ENCODE results near the gene ERO1B. TPM values are rescaled to one million over a fixed set of nuclear protein-coding genes. Genes with fewer than 3 reads are reported as not detected.
"Not testable (repeated sequence)": the region's sequence is repeated elsewhere in the genome, so short reads cannot be mapped to it uniquely, and the experiment has no call there.

Gene ERO1B
- polyA plus RNA-seq, 1 experiment: 0.74 TPM

DNA sequence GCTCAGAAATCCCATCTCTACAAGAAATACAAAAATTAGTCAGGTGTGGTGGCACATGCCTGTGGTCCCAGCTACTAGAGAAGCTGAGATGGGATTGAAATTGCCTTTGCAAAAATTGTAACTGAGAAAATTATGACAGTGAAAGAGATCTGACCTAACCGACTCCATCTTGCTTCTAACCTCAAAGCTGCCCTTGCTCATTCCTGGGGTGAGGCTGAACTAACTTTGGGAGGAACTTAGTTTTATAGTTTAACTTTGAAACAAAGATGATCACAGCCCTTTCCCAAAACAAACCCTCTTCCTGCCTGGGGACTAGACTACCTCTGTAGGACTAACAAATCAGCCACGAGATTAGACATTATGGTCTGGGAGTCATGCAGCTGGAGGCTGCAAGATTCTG, 33.8 kb upstream of the ERO1B start:
- Histone ChIP-seq H3K36me3 (ENCODE audit: control insufficient read depth, insufficient read depth, low read length) (no peaks in the 10 kb centered on the region), H3K27me3 (ENCODE audit: control insufficient read depth, insufficient read depth, low read length) (no peaks in the 10 kb centered on the region), H3K4me3 (ENCODE audit: low read depth, low read length) (no peak overlapping the region)
- ChIA-PET POLR2A (no interaction called here), CTCF (no interaction called here)
- no peak for DNase-seq (ENCODE audit: low read depth)
- TF ChIP-seq, protein P1, sequence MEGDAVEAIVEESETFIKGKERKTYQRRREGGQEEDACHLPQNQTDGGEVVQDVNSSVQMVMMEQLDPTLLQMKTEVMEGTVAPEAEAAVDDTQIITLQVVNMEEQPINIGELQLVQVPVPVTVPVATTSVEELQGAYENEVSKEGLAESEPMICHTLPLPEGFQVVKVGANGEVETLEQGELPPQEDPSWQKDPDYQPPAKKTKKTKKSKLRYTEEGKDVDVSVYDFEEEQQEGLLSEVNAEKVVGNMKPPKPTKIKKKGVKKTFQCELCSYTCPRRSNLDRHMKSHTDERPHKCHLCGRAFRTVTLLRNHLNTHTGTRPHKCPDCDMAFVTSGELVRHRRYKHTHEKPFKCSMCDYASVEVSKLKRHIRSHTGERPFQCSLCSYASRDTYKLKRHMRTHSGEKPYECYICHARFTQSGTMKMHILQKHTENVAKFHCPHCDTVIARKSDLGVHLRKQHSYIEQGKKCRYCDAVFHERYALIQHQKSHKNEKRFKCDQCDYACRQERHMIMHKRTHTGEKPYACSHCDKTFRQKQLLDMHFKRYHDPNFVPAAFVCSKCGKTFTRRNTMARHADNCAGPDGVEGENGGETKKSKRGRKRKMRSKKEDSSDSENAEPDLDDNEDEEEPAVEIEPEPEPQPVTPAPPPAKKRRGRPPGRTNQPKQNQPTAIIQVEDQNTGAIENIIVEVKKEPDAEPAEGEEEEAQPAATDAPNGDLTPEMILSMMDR (IDR thresholded peaks at IDR 0.05; ENCODE audit: insufficient read depth, low read depth, low read length): no peak

DNA sequence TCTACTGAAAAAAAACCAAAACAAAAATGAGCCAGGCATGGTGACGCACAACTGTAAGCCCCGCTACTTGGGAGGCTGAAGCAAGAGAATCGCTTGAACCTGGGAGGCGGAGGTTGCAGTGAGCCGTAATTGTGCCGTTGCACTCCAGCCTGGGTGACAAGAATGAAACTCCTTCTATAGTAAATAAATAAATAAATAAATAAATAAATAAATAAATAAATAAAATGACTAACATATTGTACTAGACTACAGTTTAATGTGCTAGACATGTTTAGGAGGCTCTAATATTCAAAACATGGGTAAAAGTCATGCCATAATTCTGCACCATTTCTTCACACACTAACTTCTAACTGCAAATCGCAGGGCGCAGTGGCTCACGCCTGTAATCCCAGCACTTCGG, 33.3 kb upstream of the ERO1B start:
- no peak for DNase-seq (ENCODE audit: low read depth)
- ChIA-PET POLR2A (no interaction called here), CTCF (no interaction called here)
- TF ChIP-seq, protein P1 (IDR thresholded peaks at IDR 0.05; ENCODE audit: insufficient read depth, low read depth, low read length): no peak
- H3K27me3 ChIP-seq (ENCODE audit: control insufficient read depth, insufficient read depth, low read length): no peaks in the 10 kb centered on the region
- H3K4me3 ChIP-seq (ENCODE audit: low read depth, low read length): no peak overlapping the region
- no peaks in the 10 kb centered on the region for H3K36me3 ChIP-seq (ENCODE audit: control insufficient read depth, insufficient read depth, low read length)

DNA sequence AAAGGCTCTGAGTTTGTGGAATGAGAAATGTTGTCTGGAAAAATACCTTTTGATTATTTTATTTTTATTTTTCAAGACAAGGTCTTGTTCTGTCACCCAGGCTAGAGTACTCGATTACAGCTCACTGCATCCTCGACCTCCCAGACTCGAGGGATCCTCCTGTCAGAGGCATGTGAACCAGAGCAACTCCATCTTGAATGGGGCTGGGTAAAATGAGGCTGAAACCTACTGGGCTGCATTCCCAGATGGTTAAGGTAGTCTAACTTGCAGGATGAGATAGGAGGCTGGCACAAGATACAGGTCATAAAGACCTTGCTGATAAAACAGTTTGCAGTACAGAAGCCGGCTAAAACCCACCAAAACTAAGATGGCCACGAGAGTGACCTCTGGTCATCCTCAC, 32.3 kb upstream of the ERO1B start:
- CTCF ChIA-PET: not testable (repeated sequence)

DNA sequence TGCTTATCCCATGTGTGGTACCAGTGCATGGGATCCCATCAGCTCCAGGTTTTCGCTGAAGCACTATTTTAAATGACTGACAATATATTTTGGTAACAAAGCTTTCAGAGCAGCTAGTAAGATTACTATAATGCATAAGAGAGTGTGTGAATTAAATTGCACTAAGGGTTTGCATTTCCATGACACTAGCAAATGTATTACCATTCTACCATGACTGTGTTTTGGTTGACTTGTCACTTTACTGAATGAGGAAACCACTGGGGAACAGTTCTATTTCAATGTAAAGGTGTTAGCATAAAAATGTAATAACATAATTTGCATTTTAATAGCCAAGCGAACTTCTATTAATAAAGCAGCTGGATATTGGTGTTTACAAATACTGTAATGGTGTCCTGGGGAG, 31.7 kb upstream of the ERO1B start:
- Histone ChIP-seq H3K27me3 (ENCODE audit: control insufficient read depth, insufficient read depth, low read length) (no peaks in the 10 kb centered on the region), H3K36me3 (ENCODE audit: control insufficient read depth, insufficient read depth, low read length) (no peaks in the 10 kb centered on the region), H3K4me3 (ENCODE audit: low read depth, low read length) (no peak overlapping the region)
- CTCF ChIA-PET: no interaction called here
- POLR2A ChIA-PET: no interaction called here
- TF ChIP-seq, protein P1 (IDR thresholded peaks at IDR 0.05; ENCODE audit: insufficient read depth, low read depth, low read length): no peak
- DNase-seq (ENCODE audit: low read depth): no peak

More for the DNA sequence above, 32.3 kb upstream of the ERO1B start:
- DNase-seq (ENCODE audit: low read depth); POLR2A ChIA-PET; H3K4me3 ChIP-seq (ENCODE audit: low read depth, low read length); H3K36me3 ChIP-seq (ENCODE audit: control insufficient read depth, insufficient read depth, low read length); H3K27me3 ChIP-seq (ENCODE audit: control insufficient read depth, insufficient read depth, low read length): not testable (repeated sequence)

DNA sequence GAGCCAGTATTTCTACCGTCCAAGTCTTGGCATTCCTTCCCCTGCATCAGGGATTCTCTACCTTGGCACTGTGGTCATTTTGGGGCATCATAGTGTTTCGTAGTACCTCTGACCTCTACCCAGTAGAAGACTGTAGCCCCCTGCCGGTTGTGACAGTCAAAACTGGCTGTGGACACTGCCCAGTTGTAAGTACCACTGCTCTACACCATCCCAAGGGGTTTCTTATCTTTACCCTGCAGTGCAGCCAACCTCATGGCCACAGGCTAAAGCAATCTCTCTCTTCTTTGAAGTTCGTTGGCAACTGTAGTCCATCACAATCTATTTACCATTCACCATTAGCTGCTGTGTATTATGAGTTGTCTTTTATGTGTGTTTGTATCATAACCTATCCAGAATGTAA, 29.3 kb upstream of the ERO1B start:
- TF ChIP-seq, protein P1 (IDR thresholded peaks at IDR 0.05; ENCODE audit: insufficient read depth, low read depth, low read length): no peak

DNA sequence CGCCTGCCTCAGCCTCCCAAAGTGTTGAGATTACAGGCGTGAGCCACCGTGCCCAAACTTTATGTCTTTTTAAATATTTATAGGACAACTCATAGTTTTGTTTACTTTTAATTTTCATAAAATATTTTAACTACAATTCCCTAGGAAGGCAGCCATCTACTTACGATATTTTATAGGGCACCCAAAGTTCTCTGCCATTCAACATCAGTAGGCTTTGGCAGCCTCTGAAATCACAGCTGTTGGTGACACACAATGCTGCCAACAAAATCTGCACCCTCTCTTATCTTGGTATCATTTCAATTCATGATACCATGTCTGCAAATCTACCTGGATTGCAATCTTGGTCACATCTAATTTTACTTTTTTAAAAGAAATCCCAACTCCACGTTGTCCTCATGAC, 27.1 kb upstream of the ERO1B start:
- ChIA-PET POLR2A (no interaction called here), CTCF (no interaction called here)
- Histone ChIP-seq H3K4me3 (ENCODE audit: low read depth, low read length) (no peak overlapping the region), H3K27me3 (ENCODE audit: control insufficient read depth, insufficient read depth, low read length) (no peaks in the 10 kb centered on the region), H3K36me3 (ENCODE audit: control insufficient read depth, insufficient read depth, low read length) (no peaks in the 10 kb centered on the region)
- TF ChIP-seq, protein P1 (IDR thresholded peaks at IDR 0.05; ENCODE audit: insufficient read depth, low read depth, low read length): no peak
- DNase-seq (ENCODE audit: low read depth): no peak

More for the DNA sequence above, 29.3 kb upstream of the ERO1B start:
- ChIA-PET POLR2A (no interaction called here), CTCF (no interaction called here)
- H3K27me3 ChIP-seq (ENCODE audit: control insufficient read depth, insufficient read depth, low read length): no peaks in the 10 kb centered on the region
- H3K36me3 ChIP-seq (ENCODE audit: control insufficient read depth, insufficient read depth, low read length): no peaks in the 10 kb centered on the region
- H3K4me3 ChIP-seq (ENCODE audit: low read depth, low read length): no peak overlapping the region
- no peak for DNase-seq (ENCODE audit: low read depth)
